Fibroblast of lung (primary cell): ENCODE measurements around the gene LIMA1. TPM values are rescaled to one million over a fixed set of nuclear protein-coding genes. Genes with fewer than 3 reads are reported as not detected.
A peak's percentile ranks its signal among the peaks of the same experiment; 100 is the strongest.

ENCODE experiments used
- DNase-seq, 2 donors: peaks; one replicate each; pipeline versions ENCODE4 v3.0.0 to v3.0.0-alpha.2; 2010; ENCODE audit warnings: low read depth in 2 of 2
- H2AFZ ChIP-seq: 2 replicates; pipeline ENCODE4 v1.5.1; 2012; ENCODE audit warnings: low read length, control low read depth, inconsistent platforms
- H3K27ac ChIP-seq: 2 replicates; pipeline ENCODE4 v1.5.1; 2011; ENCODE audit warnings: low read length, control low read depth; ENCODE audit not compliant: insufficient read depth
- H3K27me3 ChIP-seq: 2 replicates; pipeline ENCODE4 v1.5.1; 2011; ENCODE audit warnings: mild to moderate bottlenecking, low read length; ENCODE audit not compliant: control insufficient read depth, insufficient read depth
- H3K36me3 ChIP-seq: 2 replicates; pipeline ENCODE4 v1.5.1; 2011; ENCODE audit warnings: low read length; ENCODE audit not compliant: control insufficient read depth, insufficient read depth
- H3K4me1 ChIP-seq: 2 replicates; pipeline ENCODE4 v1.5.1; 2011; ENCODE audit warnings: low read length; ENCODE audit not compliant: control insufficient read depth, insufficient read depth; ENCODE audit errors: extremely low read depth
- H3K4me2 ChIP-seq: 2 replicates; pipeline ENCODE4 v1.5.1; 2011; ENCODE audit warnings: low read length, control low read depth; ENCODE audit not compliant: insufficient read depth; ENCODE audit errors: extremely low read depth
- H3K4me3 ChIP-seq, 4 experiments: fragments of 200-600 bp in 1 of 4; sonication (generic) in 1 of 4; replicated peaks in 1 of 4; 2 replicates each; pipeline ENCODE4 v1.5.1; 2011 to 2016; ENCODE audit warnings: low read length in 4 of 4, low read depth in 3 of 4, mild to moderate bottlenecking in 3 of 4, control low read depth in 2 of 4, inconsistent platforms in 1 of 4, mixed read lengths in 1 of 4; ENCODE audit not compliant: insufficient read depth in 1 of 4; ENCODE audit errors: control extremely low read depth in 1 of 4
- H3K79me2 ChIP-seq: 2 replicates; pipeline ENCODE4 v1.5.1; 2012; ENCODE audit warnings: mild to moderate bottlenecking, low read length, inconsistent platforms; ENCODE audit not compliant: control insufficient read depth, insufficient read depth
- H3K9ac ChIP-seq: 2 replicates; pipeline ENCODE4 v1.5.1; 2011; ENCODE audit warnings: mild to moderate bottlenecking, low read length, control low read depth; ENCODE audit not compliant: insufficient read depth
- H3K9me3 ChIP-seq: 2 replicates; pipeline ENCODE4 v1.5.1; 2012; ENCODE audit warnings: low read depth, low read length; ENCODE audit not compliant: control insufficient read depth, insufficient read depth
- H4K20me1 ChIP-seq: 2 replicates; pipeline ENCODE4 v1.5.1; 2011; ENCODE audit warnings: low read length; ENCODE audit not compliant: control insufficient read depth, insufficient read depth; ENCODE audit errors: extremely low read depth
- EZH2 ChIP-seq: IDR thresholded peaks from 2 replicates; pipeline ENCODE4 v1.5.1; 2012; ENCODE audit warnings: low read length, control low read depth, mild to moderate bottlenecking; ENCODE audit errors: missing control alignments
- polyA plus RNA-seq, 2 donors: library from polyadenylated mRNA; depleted of rRNA in 1 of 2; stranded (reverse) in 1 of 2; unstranded in 1 of 2; fragments of >200 nt; gene quantifications; 2 replicates each; pipeline ENCODE4 v1.2.1, GENCODE V29; 2011 to 2012; ENCODE audit warnings: missing spikeins in 1 of 2
- total RNA-seq: library from RNA; depleted of rRNA; stranded (reverse); fragments of >200 nt; gene quantifications from 2 replicates; pipeline ENCODE4 v1.2.1, GENCODE V29; 2014
- TF ChIP-seq, protein P1 (sequence below), 2 donors: IDR thresholded peaks in 1 of 2; conservative IDR thresholded peaks in 1 of 2; 1 replicate in 1 of 2; 2 replicates in 1 of 2; pipeline ENCODE4 v1.5.1; 2011 to 2012; ENCODE audit warnings: low read length in 2 of 2, control low read depth in 1 of 2, inconsistent platforms in 1 of 2, low read depth in 1 of 2, mild to moderate bottlenecking in 1 of 2

LIMA1 gene
- total and polyA plus RNA-seq, 2 donors (not counting 1 experiment from before 2014, with no cell fraction given) = 171 to 308 TPM

DNA sequence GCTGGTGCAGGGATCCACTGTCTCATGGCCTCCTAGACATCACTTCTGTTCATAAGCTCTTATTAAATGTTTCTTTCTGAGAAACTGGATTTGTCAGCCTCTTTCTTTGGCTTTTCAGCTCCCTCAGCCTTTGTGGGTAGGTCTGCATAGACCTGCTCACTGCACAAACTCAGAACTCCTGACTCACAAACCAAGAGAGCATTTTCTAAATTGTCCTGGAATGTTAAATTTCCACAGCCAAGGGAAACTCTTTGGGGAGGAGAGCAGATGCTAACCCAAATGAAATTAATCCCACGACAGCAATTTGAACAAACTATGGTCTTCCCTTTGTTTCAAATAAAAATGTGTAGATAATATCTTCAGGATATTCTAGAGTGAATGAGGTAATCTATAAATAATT, 96.6 kb downstream of the LIMA1 start:
- TF ChIP-seq, protein P1, sequence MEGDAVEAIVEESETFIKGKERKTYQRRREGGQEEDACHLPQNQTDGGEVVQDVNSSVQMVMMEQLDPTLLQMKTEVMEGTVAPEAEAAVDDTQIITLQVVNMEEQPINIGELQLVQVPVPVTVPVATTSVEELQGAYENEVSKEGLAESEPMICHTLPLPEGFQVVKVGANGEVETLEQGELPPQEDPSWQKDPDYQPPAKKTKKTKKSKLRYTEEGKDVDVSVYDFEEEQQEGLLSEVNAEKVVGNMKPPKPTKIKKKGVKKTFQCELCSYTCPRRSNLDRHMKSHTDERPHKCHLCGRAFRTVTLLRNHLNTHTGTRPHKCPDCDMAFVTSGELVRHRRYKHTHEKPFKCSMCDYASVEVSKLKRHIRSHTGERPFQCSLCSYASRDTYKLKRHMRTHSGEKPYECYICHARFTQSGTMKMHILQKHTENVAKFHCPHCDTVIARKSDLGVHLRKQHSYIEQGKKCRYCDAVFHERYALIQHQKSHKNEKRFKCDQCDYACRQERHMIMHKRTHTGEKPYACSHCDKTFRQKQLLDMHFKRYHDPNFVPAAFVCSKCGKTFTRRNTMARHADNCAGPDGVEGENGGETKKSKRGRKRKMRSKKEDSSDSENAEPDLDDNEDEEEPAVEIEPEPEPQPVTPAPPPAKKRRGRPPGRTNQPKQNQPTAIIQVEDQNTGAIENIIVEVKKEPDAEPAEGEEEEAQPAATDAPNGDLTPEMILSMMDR (conservative IDR thresholded peaks at IDR 0.05 in 1 of 2, IDR thresholded peaks at IDR 0.05 in 1 of 2; ENCODE audit: low read depth in 1 of 2, low read length in 2 of 2) = no peak
- no peak overlapping the region for H2AFZ ChIP-seq
- H3K27me3 ChIP-seq = no peaks in the 10 kb centered on the region
- H3K4me2 ChIP-seq = no peak overlapping the region
- DNase-seq = peak in 1 of 2 donors; percentile 81
- peak overlapping the region; percentile 92 for H3K27ac ChIP-seq
- H3K9ac ChIP-seq = no peak overlapping the region
- H3K36me3 ChIP-seq = peaks cover 4% of the 10 kb centered on the region
- H3K79me2 ChIP-seq = peaks cover 1% of the 10 kb centered on the region
- H3K9me3 ChIP-seq = no peaks in the 10 kb centered on the region
- no peak overlapping the region for H3K4me3 ChIP-seq
- H4K20me1 ChIP-seq = no peaks in the 10 kb centered on the region
- H3K4me1 ChIP-seq = peaks cover 14% of the 10 kb centered on the region

DNA sequence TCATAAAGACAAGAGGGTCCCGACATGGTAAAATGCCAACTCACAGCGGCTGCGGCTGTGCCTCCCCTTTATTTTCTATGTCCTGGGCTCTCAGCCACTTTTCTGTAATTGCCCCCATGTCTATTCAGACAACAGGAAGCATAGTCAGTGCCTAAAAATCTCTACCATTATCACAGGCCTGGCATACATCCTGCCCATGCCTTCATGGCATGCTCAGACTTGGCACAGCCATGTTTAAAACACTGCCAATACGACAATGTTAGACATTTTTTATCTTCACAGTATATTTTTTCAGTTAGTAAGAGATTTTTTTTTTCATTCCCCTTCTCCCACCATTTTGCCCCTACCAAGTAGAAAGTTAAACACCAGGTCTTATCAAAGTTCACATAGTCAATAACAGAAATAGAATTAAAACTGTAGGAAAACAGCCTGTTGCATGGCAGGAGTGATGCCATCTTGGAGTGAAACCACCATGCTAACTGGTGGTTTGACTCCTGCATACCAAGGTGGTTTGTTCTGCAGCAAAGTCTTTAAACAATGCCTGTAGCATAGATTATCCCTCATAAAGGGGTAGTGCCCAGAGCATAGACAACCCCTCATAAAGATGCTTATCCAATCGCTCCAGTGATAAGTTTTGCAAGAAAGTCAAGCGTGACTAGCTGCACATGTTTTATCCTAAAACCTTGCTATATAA, 97.2 kb downstream of the LIMA1 start:
- peaks cover 4% of the 10 kb centered on the region for H3K36me3 ChIP-seq
- no peak for TF ChIP-seq EZH2
- TF ChIP-seq, protein P1 (conservative IDR thresholded peaks at IDR 0.05 in 1 of 2, IDR thresholded peaks at IDR 0.05 in 1 of 2; ENCODE audit: low read depth in 1 of 2, low read length in 2 of 2) = no peak
- DNase-seq = peak in 1 of 2 donors; percentile 79
- H3K27me3 ChIP-seq = no peaks in the 10 kb centered on the region
- H3K4me3 ChIP-seq = no peak overlapping the region
- H3K9ac ChIP-seq = no peak overlapping the region
- H3K79me2 ChIP-seq = peaks cover 1% of the 10 kb centered on the region
- peak overlapping the region; percentile 92 for H3K27ac ChIP-seq
- no peaks in the 10 kb centered on the region for H3K9me3 ChIP-seq
- no peak overlapping the region for H3K4me2 ChIP-seq
- no peaks in the 10 kb centered on the region for H4K20me1 ChIP-seq
- H2AFZ ChIP-seq = no peak overlapping the region
- H3K4me1 ChIP-seq = peaks cover 14% of the 10 kb centered on the region

DNA sequence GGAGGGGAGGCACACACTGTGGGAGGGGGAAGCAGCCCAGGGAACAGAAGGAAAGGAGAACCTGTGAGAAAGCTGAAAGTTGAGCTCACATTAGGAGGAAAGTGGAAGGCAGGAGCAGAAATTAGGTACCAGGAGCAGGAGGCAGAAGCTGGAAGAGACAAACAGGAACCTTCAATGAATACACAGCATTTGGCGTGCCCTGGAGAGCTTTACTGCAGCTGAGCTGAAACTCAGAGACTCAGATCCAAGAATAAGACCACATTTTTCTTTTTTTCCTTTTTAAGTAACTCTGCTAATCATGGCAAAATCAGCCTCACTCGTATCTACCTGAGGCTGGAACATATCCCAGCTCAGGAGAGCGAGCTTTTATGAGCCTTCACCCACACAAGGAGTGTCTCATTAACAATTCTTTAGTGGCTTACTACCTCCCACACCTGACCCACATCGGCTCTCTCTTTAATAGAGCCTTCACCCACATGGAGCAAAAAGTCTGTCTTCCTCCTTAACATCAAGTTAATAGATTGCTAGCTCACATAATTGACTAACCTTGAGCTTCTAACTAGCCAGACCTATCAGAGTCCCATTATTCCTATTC, 97.9 kb downstream of the LIMA1 start:
- H3K4me2 ChIP-seq = no peak overlapping the region
- no peaks in the 10 kb centered on the region for H3K27me3 ChIP-seq
- H4K20me1 ChIP-seq = no peaks in the 10 kb centered on the region
- peaks cover 14% of the 10 kb centered on the region for H3K4me1 ChIP-seq
- H3K9ac ChIP-seq = no peak overlapping the region
- no peak overlapping the region for H2AFZ ChIP-seq
- DNase-seq = peak in 1 of 2 donors; percentile 34
- H3K27ac ChIP-seq = no peak overlapping the region
- peaks cover 1% of the 10 kb centered on the region for H3K79me2 ChIP-seq
- H3K9me3 ChIP-seq = no peaks in the 10 kb centered on the region
- H3K36me3 ChIP-seq = peaks cover 4% of the 10 kb centered on the region
- no peak for TF ChIP-seq EZH2
- TF ChIP-seq, protein P1 (conservative IDR thresholded peaks at IDR 0.05 in 1 of 2, IDR thresholded peaks at IDR 0.05 in 1 of 2; ENCODE audit: low read depth in 1 of 2, low read length in 2 of 2) = no peak
- no peak overlapping the region for H3K4me3 ChIP-seq
